H1 (cell line): Measurements from ENCODE around the gene NUDT19. TPM values are rescaled to one million over a fixed set of nuclear protein-coding genes. Genes with fewer than 3 reads are reported as not detected.

Experiments
- ASH2L ChIP-seq: fragments of 200-600, 300-600 bp; sonication (generic); IDR thresholded peaks from one replicate; pipeline ENCODE4 v1.7.1; 2017; ENCODE audit warnings: low read length
- BACH1 ChIP-seq: IDR thresholded peaks from 2 replicates; pipeline ENCODE4 v1.6.1; 2012; ENCODE audit warnings: low read length, improper control_type of control experiment
- BRCA1 ChIP-seq: IDR thresholded peaks from 2 replicates; pipeline ENCODE4 v1.6.1; 2012; ENCODE audit warnings: low read depth, low read length, improper control_type of control experiment
- CBX8 ChIP-seq: fragments of 300-800, 300-1000 bp; sonication (generic); IDR thresholded peaks from 2 replicates; pipeline ENCODE4 v1.7.1; 2016; ENCODE audit warnings: low read depth, low read length, borderline replicate concordance
- CHD2 ChIP-seq: IDR thresholded peaks from 2 replicates; pipeline ENCODE4 v1.6.1; 2012; ENCODE audit warnings: low read length, improper control_type of control experiment
- CTCF ChIP-seq, 3 experiments: IDR thresholded peaks; 1 replicate in 2 of 3; 2 replicates in 1 of 3; pipeline versions ENCODE4 v1.5.1 to v1.6.1; 2011; ENCODE audit warnings: low read length in 3 of 3, mild to moderate bottlenecking in 3 of 3, inconsistent platforms in 2 of 3, low read depth in 1 of 3, moderate library complexity in 1 of 3; ENCODE audit not compliant: insufficient read depth in 1 of 3; ENCODE audit errors: control extremely low read depth in 1 of 3
- E2F6 ChIP-seq: IDR thresholded peaks from 2 replicates; pipeline ENCODE4 v1.6.1; 2012; ENCODE audit warnings: inconsistent platforms
- EGR1 ChIP-seq: IDR thresholded peaks from 2 replicates; pipeline ENCODE4 v1.6.1; 2011; ENCODE audit warnings: low read depth, low read length, borderline replicate concordance
- EZH2 ChIP-seq: fragments of 200-600 bp; sonication (generic); IDR thresholded peaks from 2 replicates; pipeline ENCODE4 v1.7.1; 2012; ENCODE audit warnings: low read depth, mild to moderate bottlenecking, moderate library complexity, low read length, inconsistent platforms; ENCODE audit not compliant: severe bottlenecking
- GABPA ChIP-seq: IDR thresholded peaks from 2 replicates; pipeline ENCODE4 v1.6.1; 2011; ENCODE audit warnings: mild to moderate bottlenecking, low read length, moderate library complexity, borderline replicate concordance; ENCODE audit not compliant: insufficient read depth
- JUN ChIP-seq: IDR thresholded peaks from 2 replicates; pipeline ENCODE4 v1.6.1; 2011; ENCODE audit warnings: low read depth, mild to moderate bottlenecking, improper control_type of control experiment, low read length
- KDM5A ChIP-seq: fragments of 200-600 bp; IDR thresholded peaks from 2 replicates; pipeline ENCODE4 v1.7.1; 2012; ENCODE audit warnings: mild to moderate bottlenecking, low read length, inconsistent platforms, mixed read lengths
- MAFK ChIP-seq: IDR thresholded peaks from 2 replicates; pipeline ENCODE4 v1.6.1; 2012; ENCODE audit warnings: low read depth, mild to moderate bottlenecking, improper control_type of control experiment, low read length
- MAX ChIP-seq: IDR thresholded peaks from 2 replicates; pipeline ENCODE4 v1.6.1; 2012; ENCODE audit warnings: inconsistent platforms
- POLR2A ChIP-seq, 2 experiments: IDR thresholded peaks; 1 replicate in 1 of 2; 2 replicates in 1 of 2; pipeline ENCODE4 v1.6.1; 2011; ENCODE audit warnings: low read depth in 2 of 2, low read length in 2 of 2, mild to moderate bottlenecking in 2 of 2; ENCODE audit errors: control extremely low read depth in 1 of 2
- POLR2AphosphoS5 ChIP-seq: IDR thresholded peaks from 2 replicates; pipeline ENCODE4 v1.6.1; 2011; ENCODE audit warnings: low read depth, low read length
- POU5F1 ChIP-seq: IDR thresholded peaks from 2 replicates; pipeline ENCODE4 v1.6.1; 2011; ENCODE audit warnings: low read depth, mild to moderate bottlenecking, low read length, moderate library complexity
- RXRA ChIP-seq: IDR thresholded peaks from 2 replicates; pipeline ENCODE4 v1.6.1; 2011; ENCODE audit warnings: low read depth, mild to moderate bottlenecking, low read length, moderate library complexity; ENCODE audit not compliant: insufficient read depth
- SIRT6 ChIP-seq: IDR thresholded peaks from one replicate; pipeline ENCODE4 v1.7.1; 2012; ENCODE audit warnings: low read length, inconsistent platforms
- SP4 ChIP-seq: IDR thresholded peaks from 2 replicates; pipeline ENCODE4 v1.6.1; 2012; ENCODE audit warnings: low read length, inconsistent platforms
- SRF ChIP-seq: IDR thresholded peaks from 2 replicates; pipeline ENCODE4 v1.6.1; 2011; ENCODE audit warnings: mild to moderate bottlenecking, low read depth, low read length, moderate library complexity
- TAF1 ChIP-seq: IDR thresholded peaks from 2 replicates; pipeline ENCODE4 v1.6.1; 2011; ENCODE audit warnings: mild to moderate bottlenecking, low read depth, low read length
- ZNF274 ChIP-seq: IDR thresholded peaks from 2 replicates; pipeline ENCODE4 v1.7.0; 2012; ENCODE audit warnings: low read length, borderline replicate concordance; ENCODE audit errors: extremely low read depth
- polyA plus RNA-seq, 7 experiments: library from polyadenylated mRNA; depleted of rRNA in 3 of 7; stranded (reverse) in 5 of 7; unstranded in 2 of 7; fragments of >200 nt in 5 of 7; fragments of 200-250 nt in 2 of 7; gene quantifications; 1 replicate in 5 of 7; 2 replicates in 1 of 7; 4 replicates in 1 of 7; pipeline versions ENCODE4 v1.2.1 to v1.2.3, GENCODE V29; 2011 to 2013; ENCODE audit warnings: missing spikeins in 2 of 7, mixed read lengths in 2 of 7
- total RNA-seq: library from RNA; stranded (reverse); fragmentation: NEBNext Ultra II Directional; extraction: Animal tissue kit (Norgen Biotek cat#: 25700); gene quantifications from 2 replicates; pipeline ENCODE4 v1.2.1, GENCODE V29; 2021
- TF ChIP-seq, protein P1 (sequence below): IDR thresholded peaks from 2 replicates; pipeline ENCODE4 v1.6.1; 2011; ENCODE audit warnings: low read depth, mild to moderate bottlenecking, low read length; ENCODE audit not compliant: insufficient read depth

Gene NUDT19
- total and polyA plus RNA-seq, 2 of the 8 experiments (the other 6 are each of a cell fraction or from before 2014, with no cell fraction given), result 2.0 to 3.3 TPM

DNA sequence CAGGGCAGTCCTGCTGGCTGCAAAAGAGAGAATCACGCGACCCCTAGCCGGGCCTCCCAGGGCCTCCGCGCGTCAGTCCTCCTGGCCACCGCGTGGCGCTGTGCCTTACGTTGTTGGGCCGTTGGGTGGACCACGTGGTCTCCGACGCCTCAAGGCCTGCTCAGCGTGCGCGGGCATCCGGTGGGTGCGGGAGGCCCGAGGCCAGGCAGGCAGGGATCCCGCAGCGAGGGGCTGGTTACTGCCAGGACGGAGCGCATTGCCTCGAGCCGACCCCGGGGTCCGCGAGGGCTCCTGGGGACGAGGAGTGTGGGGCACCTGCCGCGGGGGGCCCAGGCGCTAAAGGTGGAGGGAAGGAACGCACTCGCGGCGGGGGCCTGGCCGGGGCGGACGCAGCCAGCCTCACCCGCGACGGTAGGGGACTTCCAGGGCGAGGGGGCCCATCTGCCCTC lies 28.0 kb downstream of the NUDT19 start, which contains the start of gene TDRD12 (continued):
- 0 out of 2 replicates have a peak, but pooled peaks have one; percentile 33 for TF ChIP-seq EGR1
- TF ChIP-seq E2F6, result peak; percentile 89
- no peak for TF ChIP-seq POLR2A (IDR thresholded peaks at IDR 0.05; ENCODE audit: control extremely low read depth in 1 of 2, low read depth in 2 of 2, low read length in 2 of 2)
- no peak for TF ChIP-seq CBX8
- TF ChIP-seq SP4, result no peak
- peak; percentile 97 for TF ChIP-seq MAX
- TF ChIP-seq JUN, result no peak
- no peak for TF ChIP-seq BRCA1
- no peak for TF ChIP-seq SRF
- TF ChIP-seq SIRT6, result no peak
- TF ChIP-seq BACH1, result no peak
- no peak for TF ChIP-seq ZNF274
- no peak for TF ChIP-seq ASH2L
- TF ChIP-seq GABPA, result no peak
- peak; percentile 71 to 82 (median 80) for TF ChIP-seq CTCF (IDR thresholded peaks at IDR 0.05; ENCODE audit: control extremely low read depth in 1 of 3, insufficient read depth in 1 of 3, low read depth in 1 of 3, low read length in 3 of 3)
- TF ChIP-seq POLR2AphosphoS5, result no peak
- no peak for TF ChIP-seq CHD2
- no peak for TF ChIP-seq POU5F1
- TF ChIP-seq RXRA, result no peak
- no peak for TF ChIP-seq TAF1
- no peak for TF ChIP-seq KDM5A
- no peak for TF ChIP-seq MAFK
- TF ChIP-seq, protein P1, sequence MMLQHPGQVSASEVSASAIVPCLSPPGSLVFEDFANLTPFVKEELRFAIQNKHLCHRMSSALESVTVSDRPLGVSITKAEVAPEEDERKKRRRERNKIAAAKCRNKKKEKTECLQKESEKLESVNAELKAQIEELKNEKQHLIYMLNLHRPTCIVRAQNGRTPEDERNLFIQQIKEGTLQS, result no peak
- no peak for TF ChIP-seq EZH2
